ENCODE data around the gene TAF7. TPM values are rescaled to one million over a fixed set of nuclear protein-coding genes. Genes with fewer than 3 reads are reported as not detected.
A peak's percentile ranks its signal among the peaks of the same experiment; 100 is the strongest.

The TAF7 gene
- 10 to 100 TPM; 73.9 to 82.6 TPM for total RNA-seq

GRCh38 chr5:141320225-141321169 is at the start of gene TAF7:
TAF7 (minus strand) TSS chr5:141320784; CDS start chr5:141320044, 740 bp downstream.
- Histone ChIP-seq H3K4me3 (peak within 1 kb of the TSS; percentile 77 to 82), H3K4me1 (peaks cover 0 to 12% of the 10 kb centered on the region in 2 donors), H3K27me3 (no peaks in the 10 kb centered on the region), H3K27ac (peak within 1 kb of the TSS; percentile 96 to 99), H3K36me3 (peaks cover 41% of the 10 kb centered on the region), H3K9me3 (peaks cover 35 to 55% of the 10 kb centered on the region in 2 donors)
- peak; percentile 84 for DNase-seq (ENCODE audit: low spot score)
- TF ChIP-seq CTCF (IDR thresholded peaks at IDR 0.05) = peak; percentile 64 to 90

GRCh38 chr5:141366016-141366896 is 45.7 kb upstream of the TAF7 start:
- TF ChIP-seq CTCF (IDR thresholded peaks at IDR 0.05) = no peak
- H3K9me3 ChIP-seq = peaks cover 20 to 95% of the 10 kb centered on the region in 2 donors
- H3K27me3 ChIP-seq = no peaks in the 10 kb centered on the region

GRCh38 chr5:141363952-141364660 is 43.5 kb upstream of the TAF7 start, which contains the start of gene PCDHGA5:
PCDHGA5 (plus strand) TSS chr5:141364162; CDS start chr5:141364331, 169 bp downstream.
- TF ChIP-seq CTCF (IDR thresholded peaks at IDR 0.05) = peak in 1 of 2 donors; percentile 15
- H3K27me3 ChIP-seq = no peaks in the 10 kb centered on the region
- no peaks in the 10 kb centered on the region for H3K4me1 ChIP-seq
- no peak for DNase-seq (ENCODE audit: low spot score)
- H3K9me3 ChIP-seq = peaks cover 22 to 95% of the 10 kb centered on the region in 2 donors
- H3K36me3 ChIP-seq = no peaks in the 10 kb centered on the region
- H3K27ac ChIP-seq = no peak within 1 kb of the TSS
- H3K4me3 ChIP-seq = peak within 1 kb of the TSS in 1 of 2 donors; percentile 24

More at GRCh38 chr5:141366016-141366896, 45.7 kb upstream of the TAF7 start:
- H3K4me3 ChIP-seq = no peak overlapping the region
- no peaks in the 10 kb centered on the region for H3K36me3 ChIP-seq
- H3K27ac ChIP-seq = no peak overlapping the region
- no peaks in the 10 kb centered on the region for H3K4me1 ChIP-seq
- no peak for DNase-seq (ENCODE audit: low spot score)

GRCh38 chr5:141362719-141363118 is 42.1 kb upstream of the TAF7 start:
- Histone ChIP-seq H3K36me3 (no peaks in the 10 kb centered on the region), H3K27ac (no peak overlapping the region), H3K4me3 (no peak overlapping the region), H3K27me3 (no peaks in the 10 kb centered on the region), H3K9me3 (peaks cover 22 to 96% of the 10 kb centered on the region in 2 donors), H3K4me1 (no peaks in the 10 kb centered on the region)
- TF ChIP-seq CTCF (IDR thresholded peaks at IDR 0.05) = no peak
- no peak for DNase-seq (ENCODE audit: low spot score)

GRCh38 chr5:141360685-141361084 is 40.1 kb upstream of the TAF7 start:
- no peak for TF ChIP-seq CTCF (IDR thresholded peaks at IDR 0.05)
- Histone ChIP-seq H3K9me3 (peaks cover 19 to 98% of the 10 kb centered on the region in 2 donors), H3K27me3 (no peaks in the 10 kb centered on the region), H3K4me3 (no peak overlapping the region), H3K36me3 (no peaks in the 10 kb centered on the region), H3K4me1 (no peaks in the 10 kb centered on the region), H3K27ac (no peak overlapping the region)
- no peak for DNase-seq (ENCODE audit: low spot score)
